Stimulated activated CD4-positive, alpha-beta T cell treated with anti-CD3 and anti-CD28 coated beads, Interleukin-12 subunit alpha, Interleukin-12 subunit beta, amount 100 ng/mL, for 24 hours (primary cell): ENCODE results near the gene GPALPP1.
A peak's percentile ranks its signal among the peaks of the same experiment; 100 is the strongest.
"Not testable (repeated sequence)": the region's sequence is repeated elsewhere in the genome, so short reads cannot be mapped to it uniquely, and the experiment has no call there.

Source experiments
- DNase-seq, 2 experiments: peaks; one replicate each; pipeline ENCODE4 v3.0.0-alpha.2; 2020; ENCODE audit warnings: low read depth in 2 of 2

The GPALPP1 gene

GRCh38 chr13:45007225-45007624, 17.9 kb downstream of the GPALPP1 start:
- no peak for DNase-seq

DNA sequence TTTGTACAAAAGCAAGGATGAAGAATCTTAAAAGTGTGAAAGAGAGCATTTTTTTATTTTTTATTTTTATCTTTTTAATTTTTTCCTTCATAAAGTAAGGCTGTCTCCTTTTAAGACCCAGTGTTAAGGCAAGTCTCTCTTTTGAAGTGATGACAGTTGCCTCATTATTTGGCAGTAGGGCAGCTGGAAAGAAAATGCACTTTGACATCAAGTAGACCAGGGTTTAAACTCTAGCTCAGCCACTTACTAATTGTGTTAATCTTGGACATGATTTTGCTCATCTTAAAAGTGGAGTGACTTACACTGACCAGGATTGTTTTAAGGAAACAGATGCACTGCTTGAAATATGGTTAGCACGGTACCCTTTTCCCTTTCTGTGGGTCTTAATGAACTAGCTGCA, 18.5 kb downstream of the GPALPP1 start:
- no peak for DNase-seq

GRCh38 chr13:45011198-45011597, 21.9 kb downstream of the GPALPP1 start:
- no peak for DNase-seq

DNA sequence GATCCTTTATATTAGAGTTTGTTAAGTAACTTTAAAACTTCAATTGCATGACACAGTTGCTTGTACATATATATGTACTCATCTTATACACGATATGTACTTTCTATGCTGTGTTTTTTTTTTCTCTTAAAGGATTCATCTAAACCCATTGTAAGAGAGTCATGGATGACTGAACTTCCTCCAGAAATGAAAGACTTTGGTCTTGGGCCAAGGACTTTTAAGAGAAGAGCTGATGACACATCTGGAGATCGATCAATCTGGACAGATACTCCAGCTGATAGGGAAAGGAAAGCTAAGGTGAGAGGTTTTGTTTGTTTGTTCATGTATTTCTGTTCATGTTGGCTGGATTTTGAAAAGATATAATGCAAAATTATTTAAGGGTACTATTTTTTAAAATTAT, 26.0 kb downstream of the GPALPP1 start:
- no peak for DNase-seq

DNA sequence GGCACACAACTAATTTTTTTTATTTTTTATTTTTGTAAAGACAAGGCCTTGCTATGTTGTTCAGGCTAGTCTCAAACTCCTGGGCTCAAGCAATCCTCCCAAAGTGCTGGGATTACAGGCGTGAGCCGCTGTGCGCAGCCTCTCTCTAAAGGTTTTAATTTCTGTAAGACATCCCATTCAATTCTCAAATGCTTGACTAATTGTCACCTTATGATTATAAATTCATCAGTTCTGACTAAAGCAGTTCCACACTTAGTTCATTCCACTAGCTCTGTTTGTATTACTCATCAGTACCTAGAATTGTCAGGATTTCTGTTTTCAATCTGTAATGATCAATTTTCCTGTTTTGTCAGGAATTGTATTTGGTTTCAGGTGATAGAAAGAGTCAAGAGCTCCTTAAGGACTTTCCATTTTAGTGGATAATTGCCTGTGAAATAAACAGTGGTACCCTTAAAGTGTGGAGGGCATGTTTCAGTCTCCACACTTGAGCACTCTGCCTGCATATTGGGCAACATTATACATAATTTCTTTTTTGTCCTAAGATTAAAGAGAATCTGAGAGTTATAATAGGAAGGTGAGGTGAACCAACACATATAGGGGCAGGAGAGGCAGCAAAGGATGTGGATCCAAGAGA, 27.6 kb downstream of the GPALPP1 start:
- no peak for DNase-seq

- not testable (repeated sequence) for DNase-seq
Observed at GRCh38 chr13:45019981-45020380, 30.6 kb downstream of the GPALPP1 start.

DNA sequence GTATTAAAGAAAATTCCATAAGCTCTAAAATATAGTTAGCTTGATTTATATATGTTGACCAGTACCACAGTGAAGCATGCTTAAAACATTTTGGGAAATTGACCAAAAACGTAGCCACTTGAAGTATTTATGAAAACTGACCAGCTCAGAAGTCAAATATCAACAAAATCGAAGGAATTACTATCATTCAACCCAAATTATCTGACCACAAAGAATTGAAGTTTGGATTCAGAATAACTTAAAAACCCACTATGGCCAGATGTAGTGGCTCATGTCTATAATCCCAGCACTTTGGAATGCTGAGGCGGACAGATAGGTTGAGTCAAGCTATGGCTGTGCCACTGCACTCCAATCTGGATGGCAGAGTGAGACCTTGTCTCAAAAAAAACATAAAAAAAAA, 31.9 kb downstream of the GPALPP1 start:
- no peak for DNase-seq

DNA sequence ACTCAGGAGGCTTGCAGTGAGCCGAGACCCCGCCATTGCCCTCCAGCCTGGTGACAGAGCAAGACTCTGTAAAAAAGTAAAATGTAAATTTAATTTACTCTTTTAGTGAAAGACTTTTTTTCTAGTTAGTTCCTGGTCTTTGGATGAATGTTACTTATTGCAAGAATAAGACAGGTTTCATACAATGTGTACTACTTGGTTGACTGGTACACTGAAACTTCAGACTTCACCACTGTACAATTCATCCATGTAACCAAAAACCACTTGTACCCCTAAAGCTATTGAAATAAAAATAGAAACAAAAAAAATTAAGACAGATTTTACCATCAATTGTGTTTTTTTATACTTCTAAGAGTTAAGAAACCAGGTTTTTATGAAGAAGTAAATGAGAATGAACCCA, 35.5 kb downstream of the GPALPP1 start:
- DNase-seq: no peak

GRCh38 chr13:45034342-45034741, 45.0 kb downstream of the GPALPP1 start:
- no peak for DNase-seq

- DNase-seq: no peak
Observed at GRCh38 chr13:45036206-45036605, 46.9 kb downstream of the GPALPP1 start.

GRCh38 chr13:45040173-45040572, 50.8 kb downstream of the GPALPP1 start:
- DNase-seq: no peak

- DNase-seq: no peak
Observed at GRCh38 chr13:45040622-45041021, 51.3 kb downstream of the GPALPP1 start.

GRCh38 chr13:45042539-45042938, 53.2 kb downstream of the GPALPP1 start:
- no peak for DNase-seq

DNA sequence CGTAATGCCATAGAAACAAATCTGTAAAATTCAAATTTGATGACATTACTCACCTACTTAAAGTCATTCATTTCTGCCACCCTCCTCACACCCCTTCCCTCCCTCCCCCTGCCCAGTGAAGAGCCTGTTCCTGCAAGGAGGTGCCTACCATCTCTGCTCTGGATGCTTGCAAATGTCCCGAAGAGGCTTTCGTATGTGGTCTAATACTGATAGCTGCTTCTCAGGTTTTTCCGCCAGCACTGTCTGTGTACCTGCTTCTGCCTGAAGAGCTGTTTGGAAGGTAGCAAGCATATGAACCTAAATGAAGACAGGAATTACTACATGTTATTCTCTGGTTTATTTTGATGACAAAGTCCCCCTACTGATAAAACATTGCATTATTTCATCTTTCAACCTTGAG, 57.1 kb downstream of the GPALPP1 start:
- no peak for DNase-seq

DNA sequence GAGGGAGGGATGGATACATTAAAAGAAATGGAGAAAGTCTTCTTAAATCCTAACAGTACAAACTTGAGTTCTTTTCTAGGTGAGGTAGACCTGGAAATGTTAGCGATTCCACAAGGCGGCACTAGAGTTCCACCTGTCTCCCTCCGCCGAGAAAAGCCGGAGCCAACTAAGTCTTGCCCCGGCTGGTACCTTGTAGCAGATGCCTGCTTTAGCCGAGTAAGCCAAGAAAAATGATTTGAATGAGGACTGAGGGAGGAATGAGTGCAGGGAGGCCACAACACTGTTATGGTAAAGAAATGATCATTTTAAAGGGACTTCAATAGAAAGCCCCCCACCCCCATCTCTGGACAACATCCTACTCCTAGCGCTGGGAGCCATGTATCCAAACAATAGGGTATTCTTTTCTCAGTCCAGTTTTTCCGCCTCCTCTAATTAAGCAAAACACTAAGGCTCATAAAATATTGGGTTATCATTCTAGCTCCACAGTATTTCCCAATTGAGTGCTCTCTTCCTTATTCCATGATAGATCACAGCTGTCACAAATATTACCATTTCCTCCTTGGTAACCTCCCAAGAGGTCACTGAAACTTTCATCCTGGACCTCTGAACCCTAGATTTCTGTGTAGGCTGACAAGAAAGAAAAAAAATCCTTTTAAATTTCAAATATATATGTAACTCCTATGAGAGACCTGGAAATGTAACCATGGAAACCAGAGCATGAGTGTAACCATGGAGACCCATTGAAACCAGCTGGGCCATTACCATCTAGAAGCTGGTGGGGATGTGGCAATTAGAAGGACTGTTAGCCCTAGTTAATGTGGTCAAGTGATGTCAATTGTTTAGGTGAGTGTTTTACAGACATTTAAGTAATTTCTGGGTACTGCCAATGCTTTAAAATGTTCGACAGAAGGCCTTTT, 58.3 kb downstream of the GPALPP1 start:
- DNase-seq: peak; percentile 58 to 75

GRCh38 chr13:45048890-45049407, 59.6 kb downstream of the GPALPP1 start:
- DNase-seq: no peak

DNA sequence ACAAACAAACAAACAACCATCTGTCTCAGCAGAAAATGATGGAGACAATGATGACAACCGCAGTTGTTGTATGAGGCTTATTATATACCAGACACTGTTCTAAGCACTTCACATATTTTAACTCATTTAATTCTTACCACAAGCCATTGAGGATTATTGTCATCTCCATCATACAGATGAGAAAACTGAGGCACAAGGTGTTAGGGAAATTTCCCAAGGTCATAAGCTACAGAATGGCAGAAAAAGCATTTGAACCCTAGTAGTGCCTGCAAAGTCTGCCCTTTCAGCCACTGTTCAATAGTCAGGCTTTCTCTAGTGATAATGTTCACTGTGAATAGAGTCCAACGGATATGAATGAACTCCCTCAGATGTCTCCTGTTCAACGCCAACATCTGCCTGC, 60.1 kb downstream of the GPALPP1 start:
- DNase-seq: no peak

DNA sequence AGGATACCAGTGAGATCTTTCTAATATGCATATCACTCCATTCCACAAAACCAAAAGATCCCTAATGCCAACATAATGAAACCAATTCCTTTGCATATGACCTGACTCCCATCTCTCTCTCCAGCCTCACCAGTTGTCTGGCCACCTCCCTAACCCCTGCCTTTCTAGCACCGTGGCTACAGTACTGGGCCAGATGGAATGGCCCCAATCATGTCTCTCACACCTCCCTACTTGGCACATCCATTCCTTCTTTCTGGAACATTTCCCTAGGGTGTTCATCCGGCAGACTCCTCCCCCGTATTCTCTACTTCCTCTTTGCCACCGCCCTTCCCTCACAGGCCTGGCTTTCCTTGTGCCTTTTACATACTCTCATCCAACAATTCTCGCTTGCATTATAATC, 62.0 kb downstream of the GPALPP1 start:
- DNase-seq: no peak

GRCh38 chr13:45055198-45055901, 66.0 kb downstream of the GPALPP1 start:
- DNase-seq: peak; percentile 39 to 53

DNA sequence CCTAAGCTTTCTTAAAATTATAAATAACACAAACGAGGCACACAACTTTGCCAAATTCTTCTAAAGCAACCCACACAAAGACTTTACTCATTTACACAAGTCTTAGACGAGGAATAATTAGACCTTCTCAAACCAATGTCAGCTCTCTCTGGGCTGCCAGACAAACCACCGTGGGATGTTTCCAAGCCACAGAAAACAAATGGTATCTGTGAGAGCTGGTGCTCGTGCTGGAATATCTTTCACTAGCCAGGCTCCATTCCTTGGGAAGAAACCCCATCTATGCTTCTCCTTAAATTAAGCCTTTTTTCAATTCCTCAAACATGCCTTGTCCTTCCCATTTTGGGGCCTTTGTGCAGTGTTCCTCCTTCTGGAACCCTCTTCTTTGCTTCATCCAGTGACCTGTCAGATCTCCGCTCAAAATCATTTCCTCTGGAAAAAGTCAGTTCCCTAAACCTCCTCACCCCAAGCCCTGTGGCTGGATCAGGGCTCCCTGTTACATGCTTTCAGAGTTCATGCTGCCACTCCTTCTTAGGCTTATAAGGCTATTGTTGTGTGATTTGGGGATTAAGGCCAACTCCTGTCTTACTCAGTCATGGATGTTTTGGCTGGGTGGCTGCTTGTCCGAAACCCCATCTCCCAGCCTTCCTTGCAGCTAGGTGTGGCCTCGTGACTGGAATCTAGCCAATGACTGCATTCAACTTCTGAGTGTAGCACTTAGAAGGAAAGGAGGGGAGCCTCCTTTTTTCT, 66.7 kb downstream of the GPALPP1 start:
- DNase-seq: no peak

DNA sequence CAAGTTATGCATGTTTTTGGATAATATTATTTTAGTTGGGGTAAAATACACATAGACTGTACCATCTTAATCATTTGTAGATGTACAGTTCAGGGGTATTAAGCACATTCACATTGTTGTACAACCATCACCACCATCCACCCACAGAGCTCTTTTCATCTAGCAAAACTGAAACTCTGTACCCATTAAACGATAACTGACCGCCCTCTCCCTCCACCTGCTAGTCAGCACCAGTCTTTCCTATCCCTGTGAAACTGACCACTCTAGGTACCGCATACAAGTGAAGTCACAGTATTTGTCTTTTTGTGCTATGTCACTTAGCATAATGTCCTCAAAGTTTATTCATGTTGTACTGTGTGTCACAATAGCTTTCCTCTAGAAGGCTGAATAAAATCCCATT, 70.7 kb downstream of the GPALPP1 start:
- no peak for DNase-seq
